GM12874 (cell line): ENCODE measurements around the gene EPHA7.

ENCODE experiments used
- CTCF ChIP-seq: IDR thresholded peaks from 2 replicates; pipeline ENCODE4 v1.5.1; 2011; ENCODE audit warnings: low read depth, mild to moderate bottlenecking, control low read depth, low read length, moderate library complexity; ENCODE audit not compliant: insufficient read depth

EPHA7 gene

GRCh38 chr6:93193868-93194267, 225.5 kb downstream of the EPHA7 start:
- TF ChIP-seq CTCF, result no peak
